NCI-H2227 (cell line): Measurements from ENCODE around the gene ZSWIM3.
"Not testable (repeated sequence)": the region's sequence is repeated elsewhere in the genome, so short reads cannot be mapped to it uniquely, and the experiment has no call there.

ENCODE experiments used
- DNase-seq: peaks from one replicate; lab custom pipeline; 2025; ENCODE audit not compliant: unreplicated experiment; lab: John Stamatoyannopoulos, UW

Gene ZSWIM3

GRCh38 chr20:45859916-45860315 is 2.5 kb downstream of the ZSWIM3 start:
- no peak for DNase-seq

- no peak for DNase-seq
These were observed 3.3 kb downstream of the ZSWIM3 start for GRCh38 chr20:45860560-45861220.

GRCh38 chr20:45861221-45862075 is 4.0 kb downstream of the ZSWIM3 start:
- DNase-seq: peak; percentile 13

GRCh38 chr20:45863543-45864470 is 6.4 kb downstream of the ZSWIM3 start:
- peak; percentile 31 for DNase-seq

DNA sequence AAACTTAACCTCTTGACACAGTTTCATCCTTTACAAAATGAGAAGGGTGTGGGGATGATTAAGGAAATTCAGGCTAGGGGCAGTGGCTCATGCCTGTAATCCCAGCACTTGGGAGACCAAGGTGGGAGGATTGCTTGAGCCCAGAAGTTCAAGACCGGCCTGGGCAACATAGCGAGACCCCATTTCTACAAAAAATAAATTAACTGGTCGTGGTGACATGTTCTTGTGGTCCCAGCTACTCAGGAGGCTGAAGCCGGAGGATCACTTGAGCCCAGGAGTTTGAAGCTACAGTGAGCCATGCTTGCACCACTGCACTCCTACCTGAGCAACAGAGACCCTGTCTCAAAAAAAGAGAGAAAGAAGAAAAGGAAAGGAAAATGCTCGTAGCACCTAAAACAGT is 9.0 kb downstream of the ZSWIM3 start:
- DNase-seq: no peak

DNA sequence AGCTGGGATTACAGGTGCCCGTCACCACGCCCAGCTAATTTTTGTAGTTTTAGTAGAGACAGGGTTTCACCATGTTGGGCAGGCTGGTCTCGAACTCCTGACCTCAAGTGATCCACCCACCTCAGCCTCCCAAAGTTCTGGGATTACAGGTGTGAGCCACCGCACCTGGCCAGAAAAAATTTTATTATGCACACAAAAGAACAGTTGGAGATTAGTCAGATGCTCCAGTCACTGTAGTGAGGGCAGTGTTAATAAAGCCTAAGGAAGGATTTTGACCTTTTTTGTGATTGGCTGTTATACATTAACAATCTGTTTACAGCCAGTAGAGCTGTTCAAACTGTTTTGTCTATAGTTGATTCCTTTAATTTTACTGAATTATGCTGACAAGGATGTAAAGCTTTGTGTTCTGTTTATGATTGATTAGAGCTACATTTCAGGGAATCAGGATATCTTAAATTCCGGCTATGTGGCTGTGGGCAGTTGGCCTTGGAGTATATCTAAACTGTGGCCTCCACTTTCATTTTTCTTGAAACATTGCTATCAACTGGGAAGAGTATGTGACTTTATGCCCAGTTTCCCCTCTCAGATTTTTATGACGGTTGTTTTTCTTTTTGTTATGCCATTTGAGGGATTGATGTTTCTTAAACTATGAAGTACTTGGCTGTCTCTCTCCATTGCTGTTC is 9.9 kb downstream of the ZSWIM3 start:
- DNase-seq: no peak

DNA sequence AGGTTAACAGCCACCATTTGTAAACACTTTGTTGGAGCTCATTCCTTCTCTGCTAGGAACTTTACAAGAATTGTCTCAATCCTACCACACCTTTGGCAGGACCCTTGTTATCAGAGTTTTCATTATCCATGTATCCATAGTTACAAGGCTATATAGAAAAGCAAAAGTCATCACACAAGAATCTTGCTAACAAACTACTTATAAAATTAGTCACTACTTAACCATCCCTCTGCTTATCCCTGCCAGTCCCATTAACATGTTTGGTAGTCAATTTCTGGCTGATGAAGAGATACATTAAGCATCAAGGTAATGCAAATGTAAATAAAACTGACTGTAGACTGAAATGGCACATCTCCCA is 10.4 kb downstream of the ZSWIM3 start:
- no peak for DNase-seq

DNA sequence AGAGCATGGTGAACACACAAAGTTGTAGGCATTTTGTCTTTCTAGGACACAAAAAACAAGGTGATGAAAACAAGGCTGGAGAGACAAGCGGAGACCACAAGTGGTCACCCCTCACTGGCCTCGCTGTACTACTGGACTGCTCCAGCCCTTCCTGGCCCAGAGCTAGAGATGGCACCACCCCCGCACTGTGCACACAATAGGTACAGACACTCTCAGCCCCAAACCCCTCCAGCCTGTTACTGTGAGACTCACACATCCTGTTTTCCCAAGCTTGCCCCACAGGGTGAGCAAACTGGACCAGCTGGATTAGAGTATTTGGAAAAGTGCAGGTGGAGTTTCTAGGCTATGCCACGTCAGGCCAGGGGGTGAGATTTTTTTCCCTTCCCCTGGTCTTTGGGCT is 15.2 kb downstream of the ZSWIM3 start:
- no peak for DNase-seq

DNA sequence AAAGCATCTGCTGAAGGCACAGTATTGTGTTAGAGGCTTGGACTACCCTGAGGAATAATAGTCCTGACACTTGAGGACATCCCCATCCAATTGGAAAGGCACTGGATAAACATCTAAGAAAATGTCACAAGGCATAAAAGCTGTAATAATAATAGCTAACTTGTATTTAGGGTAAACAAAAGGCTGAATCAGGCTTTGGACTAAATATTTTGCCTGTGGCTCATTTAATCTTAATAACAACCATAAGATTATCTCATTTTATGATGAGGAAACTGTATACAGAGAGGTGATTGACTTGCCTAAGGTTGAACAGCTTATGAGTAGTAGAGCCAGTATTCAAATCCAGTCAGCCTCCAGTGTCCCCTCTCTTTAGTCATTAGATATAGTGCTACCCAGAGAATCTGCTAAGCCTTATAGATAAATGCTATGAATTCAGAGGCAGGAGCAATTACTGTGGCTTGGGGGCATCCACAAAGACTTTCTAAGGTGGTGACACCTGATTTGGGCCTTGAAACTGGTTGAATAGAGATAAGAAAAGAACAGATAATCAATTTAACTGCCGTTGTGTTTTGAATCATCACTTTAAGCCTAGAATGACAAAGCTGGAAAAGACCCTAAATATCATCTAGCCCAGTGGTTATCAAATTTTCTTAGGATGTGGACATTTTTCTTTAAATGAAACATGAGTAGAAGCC is 16.1 kb downstream of the ZSWIM3 start:
- no peak for DNase-seq

DNA sequence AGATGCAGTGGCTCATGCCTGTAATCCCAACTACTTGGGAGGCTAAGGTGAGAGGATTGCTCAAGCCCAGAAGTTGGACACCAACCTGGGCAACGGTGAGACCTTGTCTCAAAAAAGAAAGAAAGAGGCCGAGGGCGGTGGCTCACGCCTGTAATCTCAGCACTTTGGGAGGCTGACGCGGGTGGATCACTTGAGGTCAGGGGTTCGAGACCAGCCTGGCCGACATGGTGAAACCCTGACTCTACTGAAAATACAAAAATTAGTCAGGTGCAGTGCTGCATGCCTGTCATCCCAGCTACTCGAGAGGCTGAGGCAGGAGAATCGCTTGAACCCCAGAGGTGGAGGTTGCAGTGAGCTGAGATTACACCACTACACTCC is 16.7 kb downstream of the ZSWIM3 start:
- not testable (repeated sequence) for DNase-seq

GRCh38 chr20:45874576-45874975 is 17.2 kb downstream of the ZSWIM3 start:
- no peak for DNase-seq

DNA sequence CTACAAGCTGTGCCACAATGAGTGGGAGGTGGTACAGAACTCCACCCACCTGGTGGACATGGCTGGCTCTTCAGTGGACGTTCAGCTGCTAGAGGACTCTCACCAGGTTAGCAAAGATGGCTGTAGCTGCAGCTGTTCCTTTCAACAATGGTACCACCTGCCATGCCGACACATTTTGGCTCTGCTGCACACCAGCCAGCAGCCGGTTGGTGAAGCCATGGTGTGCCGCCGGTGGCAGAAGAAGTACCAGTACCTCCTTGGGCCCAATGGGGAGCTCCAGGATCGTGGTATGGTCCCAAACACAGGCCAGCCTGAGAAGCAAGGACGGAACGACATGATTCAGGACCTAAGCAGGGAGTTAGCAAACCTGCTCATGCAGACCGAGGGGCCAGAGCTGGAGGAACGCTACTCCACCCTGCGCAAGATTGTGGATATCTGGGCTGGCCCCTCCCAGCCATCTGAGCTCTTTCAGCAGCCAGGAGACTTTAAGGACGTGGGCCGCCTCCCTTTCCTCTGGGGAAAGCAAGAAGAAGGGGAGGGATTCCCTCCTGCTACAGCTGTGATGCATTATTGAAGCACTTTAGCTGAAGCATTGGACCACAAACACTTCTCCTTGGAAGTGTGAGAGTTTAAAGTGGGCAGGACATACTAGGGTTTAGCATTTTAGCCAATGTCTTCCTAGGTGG is 20.8 kb downstream of the ZSWIM3 start:
- DNase-seq: no peak

GRCh38 chr20:45880988-45881788 is 23.8 kb downstream of the ZSWIM3 start, which contains the start of gene ZSWIM1:
ZSWIM1 (plus strand) TSS chr20:45881227; CDS start chr20:45882593, 1,366 bp downstream.
- peak; percentile 100 for DNase-seq

- no peak for DNase-seq
These were observed 25.2 kb downstream of the ZSWIM3 start for GRCh38 chr20:45882469-45883099.

- no peak for DNase-seq
These were observed 25.7 kb downstream of the ZSWIM3 start for GRCh38 chr20:45883100-45883469.

GRCh38 chr20:45886590-45887345 is 29.4 kb downstream of the ZSWIM3 start:
- DNase-seq: no peak

GRCh38 chr20:45887346-45887715 is 29.9 kb downstream of the ZSWIM3 start, which contains the start of gene SPATA25:
SPATA25 (minus strand) TSS chr20:45887622; CDS start chr20:45887590, 32 bp downstream.
- DNase-seq: no peak

DNA sequence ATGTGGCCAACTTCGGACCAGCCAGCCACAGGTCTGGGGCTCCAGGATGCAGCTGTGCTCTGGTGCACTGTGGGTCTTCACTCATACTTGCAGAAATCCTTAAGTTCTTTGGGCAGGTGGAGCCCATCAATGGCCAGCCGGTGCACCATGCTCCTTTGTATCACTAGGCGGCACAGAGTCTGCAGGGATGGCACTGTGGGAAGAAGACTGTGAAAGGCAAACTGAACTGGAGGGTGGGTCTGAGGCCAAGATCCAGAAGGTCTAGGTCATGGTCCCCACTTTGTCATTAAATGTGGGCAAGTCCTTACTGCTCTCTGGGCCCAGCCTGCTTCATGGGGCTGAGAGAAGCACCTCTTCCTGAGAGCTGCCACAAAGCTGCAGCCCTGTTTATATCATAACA is 31.3 kb downstream of the ZSWIM3 start:
- DNase-seq: no peak
